Memory B cell (primary cell): ENCODE data around the gene MFRP.
"Not testable (repeated sequence)": the region's sequence is repeated elsewhere in the genome, so short reads cannot be mapped to it uniquely, and the experiment has no call there.

Source experiments
- ATAC-seq: fragments of 150-1000 bp; cut with Tn5 transposase; 2 replicates; pipeline ENCODE4 v1.10.0; 2021; ENCODE audit warnings: low read depth, mild to moderate bottlenecking, moderate library complexity
- DNase-seq, 2 donors: peaks; one replicate each; pipeline ENCODE4 v3.0.0; 2022; ENCODE audit warnings: low spot score in 2 of 2
- H3K27ac Mint-ChIP-seq: one replicate; pipeline ENCODE4 v1.8.0; 2022; ENCODE audit warnings: mild to moderate bottlenecking, moderate library complexity, mixed read lengths
- H3K27me3 Mint-ChIP-seq: one replicate; pipeline ENCODE4 v1.8.0; 2022; ENCODE audit warnings: mixed read lengths
- H3K36me3 Mint-ChIP-seq: one replicate; pipeline ENCODE4 v1.8.0; 2022; ENCODE audit warnings: mild to moderate bottlenecking, mixed read lengths
- H3K4me1 Mint-ChIP-seq: one replicate; pipeline ENCODE4 v1.8.0; 2022; ENCODE audit warnings: mixed read lengths
- H3K4me3 Mint-ChIP-seq: one replicate; pipeline ENCODE4 v1.8.0; 2022; ENCODE audit warnings: mild to moderate bottlenecking, moderate library complexity, mixed read lengths
- H3K9me3 Mint-ChIP-seq: one replicate; pipeline ENCODE4 v1.8.0; 2022; ENCODE audit warnings: mixed read lengths

Gene MFRP

GRCh38 chr11:119346605-119347004 is at the start of gene MFRP:
Gene MFRP (minus strand): TSS chr11:119346705. CDS start chr11:119346513, 192 bp downstream.
- Mint-ChIP-seq H3K4me3 (no peak within 1 kb of the TSS), H3K27me3 (peaks cover 27% of the 10 kb centered on the region), H3K27ac (no peak within 1 kb of the TSS), H3K4me1 (peaks cover 2% of the 10 kb centered on the region), H3K9me3 (peaks cover 1% of the 10 kb centered on the region), H3K36me3 (no peaks in the 10 kb centered on the region)
- ATAC-seq (no peak), DNase-seq (no peak)

GRCh38 chr11:119391275-119391674 is 44.8 kb upstream of the MFRP start:
- Mint-ChIP-seq H3K4me1 (no peaks in the 10 kb centered on the region), H3K36me3 (no peaks in the 10 kb centered on the region), H3K4me3 (no peak overlapping the region), H3K27me3 (peaks cover 17% of the 10 kb centered on the region), H3K9me3 (no peaks in the 10 kb centered on the region), H3K27ac (no peak overlapping the region)
- no peak for ATAC-seq
- DNase-seq, result no peak

- H3K27ac Mint-ChIP-seq, result no peak overlapping the region
- no peak overlapping the region for H3K4me3 Mint-ChIP-seq
- no peaks in the 10 kb centered on the region for H3K9me3 Mint-ChIP-seq
- H3K4me1 Mint-ChIP-seq, result no peaks in the 10 kb centered on the region
- H3K27me3 Mint-ChIP-seq, result peaks cover 12% of the 10 kb centered on the region
- DNase-seq (no peak), ATAC-seq (no peak)
- H3K36me3 Mint-ChIP-seq, result no peaks in the 10 kb centered on the region
Measured at GRCh38 chr11:119389611-119390254, 43.2 kb upstream of the MFRP start.

GRCh38 chr11:119388103-119388502 is 41.6 kb upstream of the MFRP start:
- DNase-seq (no peak), ATAC-seq (no peak)
- Mint-ChIP-seq H3K27ac (no peak overlapping the region), H3K9me3 (no peaks in the 10 kb centered on the region), H3K36me3 (no peaks in the 10 kb centered on the region), H3K4me3 (no peak overlapping the region), H3K4me1 (no peaks in the 10 kb centered on the region), H3K27me3 (peaks cover 10% of the 10 kb centered on the region)

- H3K36me3 Mint-ChIP-seq, result no peaks in the 10 kb centered on the region
- no peaks in the 10 kb centered on the region for H3K9me3 Mint-ChIP-seq
- no peak overlapping the region for H3K4me3 Mint-ChIP-seq
- H3K27ac Mint-ChIP-seq, result no peak overlapping the region
- H3K4me1 Mint-ChIP-seq, result peaks cover 4% of the 10 kb centered on the region
- peaks cover 1% of the 10 kb centered on the region for H3K27me3 Mint-ChIP-seq
- ATAC-seq (no peak), DNase-seq (no peak)
Measured at GRCh38 chr11:119384332-119384731, 37.8 kb upstream of the MFRP start.

GRCh38 chr11:119382513-119382912 is 36.0 kb upstream of the MFRP start:
- not testable (repeated sequence) for H3K4me3 Mint-ChIP-seq, ATAC-seq, H3K4me1 Mint-ChIP-seq, H3K36me3 Mint-ChIP-seq, H3K27me3 Mint-ChIP-seq, H3K9me3 Mint-ChIP-seq, H3K27ac Mint-ChIP-seq, DNase-seq

GRCh38 chr11:119382101-119382500 is 35.6 kb upstream of the MFRP start:
- no peak overlapping the region for H3K27ac Mint-ChIP-seq
- no peaks in the 10 kb centered on the region for H3K9me3 Mint-ChIP-seq
- H3K36me3 Mint-ChIP-seq, result no peaks in the 10 kb centered on the region
- no peak overlapping the region for H3K4me3 Mint-ChIP-seq
- peaks cover 1% of the 10 kb centered on the region for H3K27me3 Mint-ChIP-seq
- peaks cover 4% of the 10 kb centered on the region for H3K4me1 Mint-ChIP-seq
- ATAC-seq (no peak), DNase-seq (no peak)

GRCh38 chr11:119381181-119381988 is 34.9 kb upstream of the MFRP start, which contains the start of gene USP2:
Gene USP2 (minus strand): TSS chr11:119381690. CDS start chr11:119373480, 8,210 bp downstream.
- peak; percentile 97 to 99 for DNase-seq
- Mint-ChIP-seq H3K4me3 (no peak within 1 kb of the TSS), H3K27me3 (peaks cover 4% of the 10 kb centered on the region), H3K36me3 (no peaks in the 10 kb centered on the region), H3K4me1 (peaks cover 4% of the 10 kb centered on the region), H3K27ac (no peak within 1 kb of the TSS), H3K9me3 (no peaks in the 10 kb centered on the region)
- peak; percentile 98 for ATAC-seq

- Mint-ChIP-seq H3K27ac (no peak overlapping the region), H3K4me3 (no peak overlapping the region), H3K4me1 (peaks cover 4% of the 10 kb centered on the region), H3K9me3 (no peaks in the 10 kb centered on the region), H3K36me3 (no peaks in the 10 kb centered on the region), H3K27me3 (peaks cover 4% of the 10 kb centered on the region)
- ATAC-seq (no peak), DNase-seq (no peak)
Measured at GRCh38 chr11:119380827-119381180, 34.3 kb upstream of the MFRP start.

- Mint-ChIP-seq H3K4me1 (peaks cover 4% of the 10 kb centered on the region), H3K27me3 (peaks cover 4% of the 10 kb centered on the region)
- ATAC-seq, result no peak
Measured at GRCh38 chr11:119380160-119380826, 33.8 kb upstream of the MFRP start.

GRCh38 chr11:119378851-119379465 is 32.5 kb upstream of the MFRP start:
- peaks cover 4% of the 10 kb centered on the region for H3K4me1 Mint-ChIP-seq
- no peaks in the 10 kb centered on the region for H3K36me3 Mint-ChIP-seq
- DNase-seq (no peak), ATAC-seq (no peak)
- no peak overlapping the region for H3K27ac Mint-ChIP-seq
- no peak overlapping the region for H3K4me3 Mint-ChIP-seq
- peaks cover 4% of the 10 kb centered on the region for H3K27me3 Mint-ChIP-seq
- no peaks in the 10 kb centered on the region for H3K9me3 Mint-ChIP-seq

More at GRCh38 chr11:119380160-119380826, 33.8 kb upstream of the MFRP start:
- Mint-ChIP-seq H3K27ac (no peak overlapping the region), H3K9me3 (no peaks in the 10 kb centered on the region), H3K36me3 (no peaks in the 10 kb centered on the region), H3K4me3 (no peak overlapping the region)
- DNase-seq, result no peak

GRCh38 chr11:119377961-119378667 is 31.6 kb upstream of the MFRP start:
- DNase-seq, result no peak
- Mint-ChIP-seq H3K4me3 (no peak overlapping the region), H3K36me3 (no peaks in the 10 kb centered on the region), H3K27ac (no peak overlapping the region), H3K9me3 (no peaks in the 10 kb centered on the region), H3K27me3 (peaks cover 5% of the 10 kb centered on the region), H3K4me1 (peaks cover 4% of the 10 kb centered on the region)
- ATAC-seq, result no peak

- no peak for ATAC-seq
- Mint-ChIP-seq H3K27me3 (peaks cover 5% of the 10 kb centered on the region), H3K27ac (no peak overlapping the region), H3K36me3 (no peaks in the 10 kb centered on the region), H3K4me3 (no peak overlapping the region), H3K9me3 (no peaks in the 10 kb centered on the region), H3K4me1 (peaks cover 4% of the 10 kb centered on the region)
- DNase-seq, result no peak
Measured at GRCh38 chr11:119377112-119377901, 30.8 kb upstream of the MFRP start.
